IPS-18c (cell line): ENCODE data around the gene AMN.

Source experiments
- H3K4me3 ChIP-seq: 2 replicates; pipeline ENCODE4 v1.7.0; 2013; ENCODE audit warnings: low read depth, mild to moderate bottlenecking, low read length, moderate library complexity; ENCODE audit not compliant: insufficient read depth
- H3K9me3 ChIP-seq: one replicate; pipeline ENCODE4 v1.6.1; 2013; ENCODE audit warnings: mild to moderate bottlenecking, low read length, moderate library complexity; ENCODE audit not compliant: control insufficient read depth, insufficient read depth

Gene AMN

GRCh38 chr14:102965971-102966655 lies 43.6 kb downstream of the AMN start:
- Histone ChIP-seq H3K9me3 (no peaks in the 10 kb centered on the region), H3K4me3 (no peak overlapping the region)

GRCh38 chr14:102966681-102967505 lies 44.4 kb downstream of the AMN start:
- no peak overlapping the region for H3K4me3 ChIP-seq
- no peaks in the 10 kb centered on the region for H3K9me3 ChIP-seq

- no peaks in the 10 kb centered on the region for H3K9me3 ChIP-seq
- no peak overlapping the region for H3K4me3 ChIP-seq
Measured at GRCh38 chr14:102967506-102967795, 45.0 kb downstream of the AMN start.

- Histone ChIP-seq H3K4me3 (no peak overlapping the region), H3K9me3 (no peaks in the 10 kb centered on the region)
Measured at GRCh38 chr14:102968306-102968705, 45.8 kb downstream of the AMN start.

GRCh38 chr14:102969060-102969791 lies 46.8 kb downstream of the AMN start:
- H3K9me3 ChIP-seq: no peaks in the 10 kb centered on the region
- no peak overlapping the region for H3K4me3 ChIP-seq

GRCh38 chr14:102969901-102970300 lies 47.4 kb downstream of the AMN start:
- H3K9me3 ChIP-seq: no peaks in the 10 kb centered on the region
- no peak overlapping the region for H3K4me3 ChIP-seq

GRCh38 chr14:102970496-102970895 lies 48.0 kb downstream of the AMN start:
- Histone ChIP-seq H3K9me3 (no peaks in the 10 kb centered on the region), H3K4me3 (no peak overlapping the region)

GRCh38 chr14:102971314-102971713 lies 48.9 kb downstream of the AMN start:
- Histone ChIP-seq H3K4me3 (no peak overlapping the region), H3K9me3 (no peaks in the 10 kb centered on the region)

GRCh38 chr14:102971836-102972606 lies 49.6 kb downstream of the AMN start:
- Histone ChIP-seq H3K4me3 (no peak overlapping the region), H3K9me3 (no peaks in the 10 kb centered on the region)

- H3K9me3 ChIP-seq: no peaks in the 10 kb centered on the region
- no peak overlapping the region for H3K4me3 ChIP-seq
Measured at GRCh38 chr14:102973706-102974285, 51.3 kb downstream of the AMN start.

GRCh38 chr14:102975662-102976061 lies 53.2 kb downstream of the AMN start:
- H3K4me3 ChIP-seq: no peak overlapping the region
- no peaks in the 10 kb centered on the region for H3K9me3 ChIP-seq

- Histone ChIP-seq H3K4me3 (no peak overlapping the region), H3K9me3 (no peaks in the 10 kb centered on the region)
Measured at GRCh38 chr14:102977475-102977874, 55.0 kb downstream of the AMN start.

GRCh38 chr14:102979406-102979805 lies 56.9 kb downstream of the AMN start:
- no peaks in the 10 kb centered on the region for H3K9me3 ChIP-seq
- no peak overlapping the region for H3K4me3 ChIP-seq

GRCh38 chr14:102980409-102980810 lies 57.9 kb downstream of the AMN start:
- Histone ChIP-seq H3K9me3 (no peaks in the 10 kb centered on the region), H3K4me3 (no peak overlapping the region)
